Body of pancreas (tissue), 4 donors: Measurements from ENCODE around the gene STARD8.

Source experiments
- CTCF ChIP-seq, 7 experiments: fragments of 450-650 bp in 4 of 7; fragments of 200-600 bp in 3 of 7; sonication (generic) in 3 of 7; IDR thresholded peaks; one replicate each; pipeline ENCODE4 v1.5.1; 2016 to 2019; ENCODE audit warnings: antibody characterized with exemption in 7 of 7
- POLR2A ChIP-seq, 3 donors: fragments of 450-650 bp; IDR thresholded peaks; one replicate each; pipeline ENCODE4 v1.6.1; 2016; ENCODE audit warnings: antibody characterized with exemption in 3 of 3, mild to moderate bottlenecking in 2 of 3

- TF ChIP-seq CTCF (IDR thresholded peaks at IDR 0.05): no peak
- no peak for TF ChIP-seq POLR2A (IDR thresholded peaks at IDR 0.05)
These were observed 34.0 kb downstream of the STARD8 start for GRCh38 chrX:68681443-68681941.
